ENCODE measurements around the gene SORCS3. TPM values are rescaled to one million over a fixed set of nuclear protein-coding genes. Genes with fewer than 3 reads are reported as not detected.

The SORCS3 gene
- total RNA-seq, 1 experiment from 2014 or later = 0.94 TPM

GRCh38 chr10:104646146-104646545, 5.1 kb downstream of the SORCS3 start:
- POLR2A ChIA-PET = no interaction called here
- Mint-ChIP-seq H3K9me3 (no peaks in the 10 kb centered on the region), H3K27me3 (ENCODE audit: low read depth) (peaks cover 52% of the 10 kb centered on the region), H3K36me3 (no peaks in the 10 kb centered on the region), H3K4me1 (peaks cover 13% of the 10 kb centered on the region), H3K4me3 (no peak overlapping the region), H3K27ac (no peak overlapping the region)
- DNase-seq (ENCODE audit: low spot score) (no peak), ATAC-seq (no peak)
- CTCF ChIA-PET = no interaction called here
- TF ChIP-seq MYBL2 (CRISPR knock-in tag; IDR thresholded peaks at IDR 0.05) (no peak), NR3C1 (CRISPR knock-in tag; conservative IDR thresholded peaks at IDR 0.05; ENCODE audit: low read depth) (no peak), IRF1 (CRISPR knock-in tag; IDR thresholded peaks at IDR 0.05) (no peak), HMGA2 (CRISPR knock-in tag; IDR thresholded peaks at IDR 0.05) (no peak)

GRCh38 chr10:104648421-104648820, 7.3 kb downstream of the SORCS3 start:
- no peak for ATAC-seq
- Mint-ChIP-seq H3K4me3 (no peak overlapping the region), H3K36me3 (no peaks in the 10 kb centered on the region), H3K9me3 (no peaks in the 10 kb centered on the region), H3K4me1 (peaks cover 8% of the 10 kb centered on the region), H3K27ac (no peak overlapping the region), H3K27me3 (ENCODE audit: low read depth) (peaks cover 31% of the 10 kb centered on the region)
- TF ChIP-seq TEAD1 (CRISPR knock-in tag; IDR thresholded peaks at IDR 0.05) = no peak
- no peak for TF ChIP-seq PRRX2 (CRISPR knock-in tag; IDR thresholded peaks at IDR 0.05)
- TF ChIP-seq RORB (CRISPR knock-in tag; IDR thresholded peaks at IDR 0.05) = no peak
- TF ChIP-seq ZSCAN18 (CRISPR knock-in tag; IDR thresholded peaks at IDR 0.05) = no peak
- no peak for TF ChIP-seq ZNF232 (CRISPR knock-in tag; IDR thresholded peaks at IDR 0.05)
- TF ChIP-seq ZNF219 (CRISPR knock-in tag; IDR thresholded peaks at IDR 0.05; ENCODE audit: borderline replicate concordance) = no peak
- no peak for TF ChIP-seq ATF6 (CRISPR knock-in tag; IDR thresholded peaks at IDR 0.05)
- TF ChIP-seq ZBTB43 (CRISPR knock-in tag; IDR thresholded peaks at IDR 0.05) = no peak
- TF ChIP-seq CDX4 (CRISPR knock-in tag; IDR thresholded peaks at IDR 0.05; ENCODE audit: borderline replicate concordance) = no peak
- no peak for TF ChIP-seq ZNF281 (CRISPR knock-in tag; IDR thresholded peaks at IDR 0.05)
- no peak for DNase-seq (ENCODE audit: low spot score)
- CTCF ChIA-PET = interaction anchor here (2.8 kb wide), 1 partner anchor 10 kb away, joined by 7 read pairs; no protein-coding TSS in a partner anchor
- POLR2A ChIA-PET = no interaction called here

- ATAC-seq = peak; percentile 89
- Mint-ChIP-seq H3K4me3 (no peak overlapping the region), H3K36me3 (no peaks in the 10 kb centered on the region), H3K27ac (no peak overlapping the region), H3K9me3 (no peaks in the 10 kb centered on the region), H3K4me1 (peaks cover 8% of the 10 kb centered on the region), H3K27me3 (ENCODE audit: low read depth) (peaks cover 14% of the 10 kb centered on the region)
- DNase-seq (ENCODE audit: low spot score) = no peak
- POLR2A ChIA-PET = no interaction called here
- CTCF ChIA-PET = no interaction called here
- no peak for TF ChIP-seq ZNF671 (CRISPR knock-in tag; IDR thresholded peaks at IDR 0.05)
- TF ChIP-seq CDX4 (CRISPR knock-in tag; IDR thresholded peaks at IDR 0.05; ENCODE audit: borderline replicate concordance) = no peak
- TF ChIP-seq ZBTB43 (CRISPR knock-in tag; IDR thresholded peaks at IDR 0.05) = no peak
- no peak for TF ChIP-seq E2F5 (CRISPR knock-in tag; IDR thresholded peaks at IDR 0.05)
- no peak for TF ChIP-seq EMX1 (CRISPR knock-in tag; IDR thresholded peaks at IDR 0.05)
- TF ChIP-seq TEAD1 (CRISPR knock-in tag; IDR thresholded peaks at IDR 0.05) = no peak
- no peak for TF ChIP-seq CREB1 (CRISPR knock-in tag; IDR thresholded peaks at IDR 0.05)
- no peak for TF ChIP-seq ZNF416 (CRISPR knock-in tag; IDR thresholded peaks at IDR 0.05)
- TF ChIP-seq CREM (CRISPR knock-in tag; IDR thresholded peaks at IDR 0.05) = no peak
- no peak for TF ChIP-seq SP1 (CRISPR knock-in tag; conservative IDR thresholded peaks at IDR 0.05)
Observed at GRCh38 chr10:104650072-104650471, 9.0 kb downstream of the SORCS3 start.

Measured in WTC11 (cell line).